Ovary (tissue), 9 donors: Measurements from ENCODE around the gene SUB1. TPM values are rescaled to one million over a fixed set of nuclear protein-coding genes. Genes with fewer than 3 reads are reported as not detected.

Experiments
- DNase-seq, 5 donors: peaks; one replicate each; pipeline ENCODE4 v3.0.0-alpha.2; 2019 to 2020
- H3K27ac ChIP-seq, 2 donors: fragments of 200-600 bp; one replicate each; pipeline versions ENCODE4 v1.5.1 to v1.8.0; 2019 to 2022
- H3K27me3 ChIP-seq: fragments of 200-600 bp; one replicate; pipeline ENCODE4 v1.8.0; 2022
- H3K36me3 ChIP-seq: fragments of 200-600 bp; sonication (generic); one replicate; pipeline ENCODE4 v1.5.1; 2019
- H3K4me1 ChIP-seq: one replicate; pipeline ENCODE4 v1.8.1; 2013; ENCODE audit warnings: mild to moderate bottlenecking, moderate library complexity; ENCODE audit not compliant: insufficient read depth
- H3K4me3 ChIP-seq: fragments of 200-600 bp; sonication (generic); one replicate; pipeline ENCODE4 v1.5.1; 2017
- H3K9me3 ChIP-seq, 2 donors: fragments of 200-600 bp in 1 of 2; sonication (generic) in 1 of 2; one replicate each; pipeline versions ENCODE4 v1.5.1 to v1.8.1; 2013 to 2019; ENCODE audit warnings: mild to moderate bottlenecking in 1 of 2, moderate library complexity in 1 of 2
- CTCF ChIP-seq, 3 donors: fragments of 450-650 bp in 2 of 3; fragments of 200-600 bp in 1 of 3; IDR thresholded peaks; one replicate each; pipeline versions ENCODE4 v1.5.1 to v1.8.0; 2016 to 2022; ENCODE audit warnings: antibody characterized with exemption in 3 of 3, mild to moderate bottlenecking in 1 of 3
- EP300 ChIP-seq: sonication (generic); formaldehyde crosslinking; IDR thresholded peaks from one replicate; pipeline ENCODE4 v1.6.1; 2017; ENCODE audit warnings: antibody characterized with exemption
- POLR2A ChIP-seq: fragments of 450-650 bp; IDR thresholded peaks from one replicate; pipeline ENCODE4 v1.6.1; 2017; ENCODE audit warnings: antibody characterized with exemption, mild to moderate bottlenecking, moderate library complexity
- WGBS, 3 donors: extraction: QIAGEN DNeasy Blood & Tissue Kit in 1 of 3; methylation state at CpG; one replicate each; pipeline versions ENCODE4 v1.1.5 to v1.1.7; 2013 to 2017; 5-methylcytosine and 5-hydroxymethylcytosine counted together
- intact Hi-C, 4 donors: fragments of 100-400 bp; cut with DNase I; formaldehyde crosslinking; loops; one replicate each; pipeline versions ENCODE4 v1.11.0 to v1.15.1; 2022 to 2023
- polyA plus RNA-seq, 2 donors: library from polyadenylated mRNA; stranded (reverse); fragments of 200-250 nt in 1 of 2; fragments of 350-450 nt in 1 of 2; fragmentation: Illumina TruSeq in 1 of 2; extraction: RNeasy Lipid Tissue Mini Kit (QIAGEN cat#74804) in 1 of 2; gene quantifications; one replicate each; pipeline ENCODE4 v1.2.3, GENCODE V29; 2013 to 2014
- total RNA-seq, 7 donors: library from RNA; depleted of rRNA in 2 of 7; stranded (reverse); fragments of >200 nt in 2 of 7; fragmentation: NEBNext Ultra II Directional in 3 of 7; extraction: Animal tissue kit (Norgen Biotek cat#: 25700) in 3 of 7; gene quantifications; one replicate each; pipeline versions ENCODE4 v1.1.0 to v1.2.4, GENCODE V29; 2016 to 2023
- donor health status: DM: no; HTN: no; CAD: no; lungs with moderate emphysema.
- donor health status: DM: no; HTN: no; CAD: no.
- donor health status: Bipolar disorder and iron deficiency.
- donor health status: DM: yes; HTN: yes; CAD: no.
- donor health status: DM: no; HTN: no; CAD: no.
- donor health status: DM: yes; HTN: yes; CAD: no.

Gene SUB1
- total and polyA plus RNA-seq, 9 donors: 91.9 to 185 (median 124) TPM

- no peak for TF ChIP-seq CTCF (IDR thresholded peaks at IDR 0.05)
- TF ChIP-seq POLR2A: no peak
- TF ChIP-seq EP300: no peak
- Histone ChIP-seq H3K4me3 (no peak overlapping the region), H3K4me1 (no peaks in the 10 kb centered on the region), H3K27me3 (no peaks in the 10 kb centered on the region), H3K9me3 (no peaks in the 10 kb centered on the region), H3K27ac (no peak overlapping the region), H3K36me3 (no peaks in the 10 kb centered on the region)
- 84 to 89% (median 88%) methylated on average over 5 of the region's 5 CpGs for WGBS, 3 donors
- intact Hi-C loops: no loop called here
- DNase-seq: no peak
These were observed 59.9 kb downstream of the SUB1 start for GRCh38 chr5:32645246-32645645.

- 74 to 81% (median 75%) methylated on average over 6 of the region's 6 CpGs for WGBS, 3 donors
- DNase-seq: no peak
- no peaks in the 10 kb centered on the region for H3K27me3 ChIP-seq
- no peak overlapping the region for H3K27ac ChIP-seq
- H3K4me1 ChIP-seq: no peaks in the 10 kb centered on the region
- no peak overlapping the region for H3K4me3 ChIP-seq
- no peak for TF ChIP-seq CTCF (IDR thresholded peaks at IDR 0.05)
- TF ChIP-seq POLR2A: no peak
- TF ChIP-seq EP300: no peak
- H3K36me3 ChIP-seq: no peaks in the 10 kb centered on the region
- intact Hi-C loops: no loop called here
- H3K9me3 ChIP-seq: no peaks in the 10 kb centered on the region
These were observed 61.0 kb downstream of the SUB1 start for GRCh38 chr5:32646061-32646969.

- no peaks in the 10 kb centered on the region for H3K9me3 ChIP-seq
- no peak for DNase-seq
- H3K27ac ChIP-seq: no peak overlapping the region
- no peaks in the 10 kb centered on the region for H3K27me3 ChIP-seq
- WGBS, 3 donors: 74 to 80% (median 79%) methylated on average over 4 of the region's 4 CpGs
- H3K4me1 ChIP-seq: no peaks in the 10 kb centered on the region
- intact Hi-C loops: no loop called here
- H3K4me3 ChIP-seq: no peak overlapping the region
- no peaks in the 10 kb centered on the region for H3K36me3 ChIP-seq
- no peak for TF ChIP-seq EP300
- no peak for TF ChIP-seq CTCF (IDR thresholded peaks at IDR 0.05)
- no peak for TF ChIP-seq POLR2A
These were observed 65.7 kb downstream of the SUB1 start for GRCh38 chr5:32651088-32651487.

- Histone ChIP-seq H3K27me3 (no peaks in the 10 kb centered on the region), H3K4me3 (no peak overlapping the region), H3K4me1 (no peaks in the 10 kb centered on the region), H3K27ac (no peak overlapping the region), H3K9me3 (no peaks in the 10 kb centered on the region), H3K36me3 (no peaks in the 10 kb centered on the region)
- intact Hi-C loops: no loop called here
- TF ChIP-seq EP300 (no peak), POLR2A (no peak), CTCF (IDR thresholded peaks at IDR 0.05) (no peak)
- 49 to 56% (median 55%) methylated on average over 5 of the region's 5 CpGs for WGBS, 3 donors
- DNase-seq: no peak
These were observed 66.3 kb downstream of the SUB1 start for GRCh38 chr5:32651638-32652037.

Other genes with a start within 250 kb of the SUB1 start
- gene ZFR, start 140.8 kb upstream of the SUB1 start, total RNA-seq: 10 to 100 TPM; 54.0 to 85.9 (median 74.9) TPM
- gene ZFR, start 140.8 kb upstream of the SUB1 start, polyA plus RNA-seq: 10 to 100 TPM; 60.0 to 62.5 TPM
- 10 to 100 TPM in 1 of 7 donors, 1 to 10 TPM in 6; 1.8 to 15.0 (median 5.8) TPM for gene NPR3, start 125.8 kb downstream of the SUB1 start, total RNA-seq
- gene NPR3, start 125.8 kb downstream of the SUB1 start, polyA plus RNA-seq: 10 to 100 TPM in 1 of 2 donors, 1 to 10 TPM in 1; 4.8 to 42.1 TPM